Heart right ventricle (tissue), 16 donors: ENCODE measurements around the gene DIS3L2. TPM values are rescaled to one million over a fixed set of nuclear protein-coding genes. Genes with fewer than 3 reads are reported as not detected.

ENCODE experiments used
- ATAC-seq, 8 donors: fragments of 200-7000 bp; cut with Tn5 transposase; one replicate each; pipeline ENCODE4 v1.9.1; 2020; ENCODE audit warnings: mild to moderate bottlenecking in 8 of 8, moderate library complexity in 8 of 8, moderate number of reproducible peaks in 1 of 8
- DNase-seq, 2 donors: peaks; one replicate each; pipeline ENCODE4 v3.0.0-alpha.2; 2020
- H3K27ac ChIP-seq, 10 donors: fragments of 200-600 bp; sonication (generic) in 2 of 10; one replicate each; pipeline versions ENCODE4 v1.5.0 to v1.8.0; 2020 to 2022; ENCODE audit warnings: mild to moderate bottlenecking in 3 of 10
- H3K27me3 ChIP-seq, 7 donors: fragments of 200-600 bp; one replicate each; pipeline ENCODE4 v1.8.0; 2021 to 2022; ENCODE audit warnings: mild to moderate bottlenecking in 2 of 7
- H3K36me3 ChIP-seq, 9 donors: fragments of 200-600 bp; sonication (generic) in 1 of 9; one replicate each; pipeline versions ENCODE4 v1.5.0 to v1.8.0; 2020 to 2022; ENCODE audit warnings: mild to moderate bottlenecking in 2 of 9
- H3K4me1 ChIP-seq, 9 donors: fragments of 200-600 bp; sonication (generic) in 1 of 9; one replicate each; pipeline versions ENCODE4 v1.5.0 to v1.8.0; 2020 to 2022; ENCODE audit warnings: mild to moderate bottlenecking in 4 of 9
- H3K4me3 ChIP-seq, 10 donors: fragments of 200-600 bp; sonication (generic) in 2 of 10; one replicate each; pipeline versions ENCODE4 v1.5.0 to v1.8.0; 2020 to 2022; ENCODE audit warnings: mild to moderate bottlenecking in 7 of 10, moderate library complexity in 2 of 10
- H3K9me3 ChIP-seq, 11 donors: fragments of 200-600 bp in 10 of 11; sonication (generic) in 2 of 11; one replicate each; pipeline versions ENCODE4 v1.5.0 to v1.8.0; 2013 to 2022; ENCODE audit warnings: mild to moderate bottlenecking in 2 of 11, control low read depth in 1 of 11, moderate library complexity in 1 of 11
- WGBS, 2 donors: extraction: QIAGEN DNeasy Blood & Tissue Kit; methylation state at CpG; one replicate each; pipeline ENCODE4 v1.1.7; 2013; ENCODE audit warnings: inconsistent platforms in 1 of 2; 5-methylcytosine and 5-hydroxymethylcytosine counted together
- intact Hi-C, 10 donors: fragments of 100-400 bp; cut with DNase I; formaldehyde crosslinking; loops; one replicate each; pipeline versions ENCODE4 v1.11.1 to v1.14.2; 2022
- polyA plus RNA-seq, 2 donors: library from polyadenylated mRNA; stranded (reverse); fragments of 200-250 nt; gene quantifications; one replicate each; pipeline ENCODE4 v1.2.3, GENCODE V29; 2013
- total RNA-seq, 10 donors: library from RNA; stranded (reverse); fragmentation: NEBNext Ultra II Directional in 3 of 10; extraction: Animal tissue kit (Norgen Biotek cat#: 25700) in 3 of 10; gene quantifications; one replicate each; pipeline versions ENCODE4 v1.2.1 to v1.2.4, GENCODE V29; 2021 to 2023
- TF ChIP-seq, protein P1 (sequence below), 9 donors: fragments of 200-600 bp; sonication (generic) in 2 of 9; IDR thresholded peaks; one replicate each; pipeline versions ENCODE4 v1.5.0 to v1.8.0; 2021 to 2022; ENCODE audit warnings: antibody characterized with exemption in 9 of 9, mild to moderate bottlenecking in 5 of 9, moderate library complexity in 1 of 9
- donor health status: Arrhythmogenic right ventricular cardiomyopathy.
- donor health status: ischemic (EF 13 %, LVEDD 7.1; RV severe dilation, severe dysfunction).
- donor health status: healthy with polysubstance abuse.
- donor health status: DM: no; HTN: yes; CAD: no.
- donor health status: DM: no; HTN: no; CAD: no.
- donor health status: ischemic (EF 25% LVEDD 6.9; RV normal size, moderate dysfunction).
- donor health status: ischemic (EF 25% LVEDD 5.7; RV mildly dilated, moderate dysfunction).
- donor health status: healthy.
- donor health status: DM: yes; HTN: yes; CAD: no.
- donor health status: Ischemic cardiomyopathy.
- donor health status: ischemic (EF 35%, LVEDD 5.7; RV mildly dilated, moderate dysfunction).
- donor health status: nonischemic (EF 11% LVEDD 7.7; RV severe dilation, severe dysfunction).
- donor health status: DM: yes; HTN: yes; CAD: no.
- donor health status: PGD.
- donor health status: ischemic (EF 29% LVEDD 5.4; RV normal size, mild dysfunction).
- donor health status: nonischemic (EF 23%, LVEDD 6.1; RV moderate dilation, normal function).

The DIS3L2 gene
- total and polyA plus RNA-seq, 12 donors, result 9.5 to 24.5 (median 18.5) TPM

DNA sequence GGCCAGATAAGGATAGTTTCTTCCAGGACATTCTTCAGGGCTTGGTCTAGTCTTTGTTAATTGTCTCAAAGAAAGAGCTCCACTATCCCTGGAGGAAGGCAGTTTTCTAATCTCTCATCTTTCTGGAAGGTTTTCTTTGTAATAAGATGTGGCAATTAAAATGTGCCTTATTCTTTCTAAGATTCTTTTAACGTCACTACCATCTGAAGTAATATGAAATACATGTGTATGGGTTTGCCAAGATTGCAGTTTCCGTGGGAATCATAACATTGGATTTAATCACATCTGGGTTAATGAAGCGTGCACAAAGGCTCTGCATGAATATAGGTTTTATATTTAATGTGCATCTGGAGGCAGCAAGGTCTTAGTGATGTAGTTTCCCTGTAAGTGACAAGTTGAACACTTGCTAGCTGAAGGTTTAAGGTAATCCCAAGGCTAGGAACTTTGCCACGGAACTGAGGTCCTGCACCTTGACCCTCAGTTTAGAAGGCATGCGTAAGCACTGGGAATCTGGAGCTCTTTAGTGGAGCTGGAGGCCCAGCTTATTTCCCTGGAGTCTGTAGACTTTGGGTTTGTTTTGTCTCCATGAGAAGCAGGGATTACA lies 25.7 kb downstream of the DIS3L2 start:
- 60 to 70% methylated on average over 5 of the region's 5 CpGs for WGBS, 2 donors
- H3K36me3 ChIP-seq, result no peaks in the 10 kb centered on the region
- ATAC-seq (peak in 7 of 8 donors; percentile 69 to 88 (median 79)), DNase-seq (peak in 1 of 2 donors; percentile 21)
- H3K27me3 ChIP-seq, result no peaks in the 10 kb centered on the region
- H3K4me3 ChIP-seq, result no peak overlapping the region
- H3K27ac ChIP-seq, result peak overlapping the region in 3 of 10 donors; percentile 9 to 41 (median 11)
- H3K4me1 ChIP-seq, result peaks cover 0 to 38% (median 9%) of the 10 kb centered on the region in 9 donors
- TF ChIP-seq, protein P1, sequence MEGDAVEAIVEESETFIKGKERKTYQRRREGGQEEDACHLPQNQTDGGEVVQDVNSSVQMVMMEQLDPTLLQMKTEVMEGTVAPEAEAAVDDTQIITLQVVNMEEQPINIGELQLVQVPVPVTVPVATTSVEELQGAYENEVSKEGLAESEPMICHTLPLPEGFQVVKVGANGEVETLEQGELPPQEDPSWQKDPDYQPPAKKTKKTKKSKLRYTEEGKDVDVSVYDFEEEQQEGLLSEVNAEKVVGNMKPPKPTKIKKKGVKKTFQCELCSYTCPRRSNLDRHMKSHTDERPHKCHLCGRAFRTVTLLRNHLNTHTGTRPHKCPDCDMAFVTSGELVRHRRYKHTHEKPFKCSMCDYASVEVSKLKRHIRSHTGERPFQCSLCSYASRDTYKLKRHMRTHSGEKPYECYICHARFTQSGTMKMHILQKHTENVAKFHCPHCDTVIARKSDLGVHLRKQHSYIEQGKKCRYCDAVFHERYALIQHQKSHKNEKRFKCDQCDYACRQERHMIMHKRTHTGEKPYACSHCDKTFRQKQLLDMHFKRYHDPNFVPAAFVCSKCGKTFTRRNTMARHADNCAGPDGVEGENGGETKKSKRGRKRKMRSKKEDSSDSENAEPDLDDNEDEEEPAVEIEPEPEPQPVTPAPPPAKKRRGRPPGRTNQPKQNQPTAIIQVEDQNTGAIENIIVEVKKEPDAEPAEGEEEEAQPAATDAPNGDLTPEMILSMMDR (IDR thresholded peaks at IDR 0.05), result no peak
- intact Hi-C loops, result no loop called here
- H3K9me3 ChIP-seq, result no peaks in the 10 kb centered on the region

DNA sequence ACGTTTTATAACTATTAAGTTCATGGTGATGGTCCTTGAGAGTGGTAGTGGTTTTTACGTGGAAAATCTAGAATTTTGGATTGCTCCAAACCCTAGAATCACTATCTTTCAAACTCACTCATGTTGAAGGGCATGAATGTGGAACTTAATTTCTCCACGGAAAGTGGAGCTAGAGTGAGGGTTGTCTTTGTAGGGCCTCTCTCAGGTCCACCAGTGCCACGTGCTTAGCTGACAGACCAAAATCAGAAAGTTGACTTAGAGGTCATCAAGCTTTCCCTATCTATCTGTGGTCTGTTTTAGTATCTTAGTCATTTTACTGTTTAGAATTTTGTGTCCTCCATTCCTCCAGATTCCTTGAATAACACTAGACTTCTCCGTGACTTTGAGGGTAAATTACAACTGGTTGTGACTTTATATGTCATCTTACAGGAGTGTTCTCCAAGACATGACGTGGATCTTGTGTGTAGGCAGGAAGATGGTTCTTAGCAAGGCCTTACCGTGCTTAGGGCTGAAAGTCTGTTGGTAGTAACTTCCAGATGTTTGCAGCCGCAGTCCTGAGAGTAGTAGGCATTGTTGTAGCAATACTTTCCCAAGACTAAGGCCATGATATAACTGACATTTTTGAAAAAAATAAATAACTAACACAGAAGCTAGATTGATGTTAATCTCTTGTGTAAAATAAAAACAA lies 26.8 kb downstream of the DIS3L2 start:
- intact Hi-C loops, result no loop called here
- Histone ChIP-seq H3K4me3 (no peak overlapping the region), H3K4me1 (peaks cover 0 to 38% (median 9%) of the 10 kb centered on the region in 9 donors), H3K27ac (peak overlapping the region in 5 of 10 donors; percentile 9 to 47 (median 18)), H3K36me3 (no peaks in the 10 kb centered on the region), H3K9me3 (no peaks in the 10 kb centered on the region), H3K27me3 (no peaks in the 10 kb centered on the region)
- TF ChIP-seq, protein P1 (IDR thresholded peaks at IDR 0.05), result no peak
- ATAC-seq, result peak in 2 of 8 donors; percentile 30 to 49
- DNase-seq, result no peak
- WGBS, 2 donors, result 74 to 76% methylated on average over 8 of the region's 8 CpGs

DNA sequence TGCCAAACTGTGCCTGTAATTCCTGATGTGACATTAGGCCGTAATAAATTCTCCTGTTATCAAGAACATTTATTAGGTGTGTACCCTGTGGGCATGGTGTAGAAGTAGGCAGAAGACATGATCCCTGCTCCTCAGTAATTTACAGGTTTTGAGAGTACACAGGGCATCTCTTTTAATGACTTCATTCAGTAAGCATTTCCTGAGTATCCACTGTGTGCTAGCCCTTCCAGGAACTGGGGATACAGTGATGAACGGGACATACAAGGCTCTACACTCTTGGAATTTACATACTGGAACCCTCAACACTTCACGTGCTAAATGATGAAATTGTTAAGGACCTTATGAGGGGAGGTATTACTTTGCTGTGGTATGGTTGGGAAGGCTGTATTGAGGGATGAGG lies 30.2 kb downstream of the DIS3L2 start:
- H3K27me3 ChIP-seq, result no peaks in the 10 kb centered on the region
- no peak for DNase-seq
- TF ChIP-seq, protein P1 (IDR thresholded peaks at IDR 0.05), result no peak
- H3K4me3 ChIP-seq, result no peak overlapping the region
- no peaks in the 10 kb centered on the region for H3K36me3 ChIP-seq
- peaks cover 0 to 48% (median 16%) of the 10 kb centered on the region in 9 donors for H3K4me1 ChIP-seq
- intact Hi-C loops, result no loop called here
- WGBS, 2 donors, result 64% methylated on average over 3 of the region's 3 CpGs
- ATAC-seq, result peak in 1 of 8 donors; percentile 21
- H3K9me3 ChIP-seq, result no peaks in the 10 kb centered on the region
- H3K27ac ChIP-seq, result no peak overlapping the region

DNA sequence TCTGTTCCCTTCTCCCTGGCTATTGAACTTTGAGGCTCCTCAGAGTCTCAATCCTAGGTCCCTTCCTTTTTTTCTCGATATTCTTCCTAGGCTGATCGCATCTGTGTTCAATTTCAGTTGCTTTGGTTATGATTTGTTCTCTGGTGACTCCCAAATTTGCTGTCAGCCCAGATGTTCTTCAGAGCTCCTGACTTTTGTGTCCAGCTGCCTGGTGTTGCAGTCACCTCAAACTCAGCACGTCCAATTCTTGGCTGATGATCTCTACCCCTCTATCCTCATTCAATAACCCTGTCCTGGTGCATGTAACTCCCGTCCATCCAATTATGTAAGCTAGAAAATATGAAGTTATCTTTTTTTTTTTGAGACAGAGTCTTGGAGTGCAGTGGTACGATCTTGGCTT lies 31.4 kb downstream of the DIS3L2 start:
- TF ChIP-seq, protein P1 (IDR thresholded peaks at IDR 0.05), result no peak
- intact Hi-C loops, result no loop called here
- DNase-seq, result no peak
- Histone ChIP-seq H3K4me1 (peaks cover 0 to 48% (median 13%) of the 10 kb centered on the region in 9 donors), H3K9me3 (no peaks in the 10 kb centered on the region), H3K36me3 (no peaks in the 10 kb centered on the region), H3K27me3 (no peaks in the 10 kb centered on the region), H3K4me3 (no peak overlapping the region), H3K27ac (no peak overlapping the region)
- WGBS, 2 donors, result 70 to 74% methylated on average over 5 of the region's 5 CpGs
- ATAC-seq, result peak in 1 of 8 donors; percentile 35
